Endothelial cell (in vitro differentiated cells): ENCODE data around the gene EXOSC7. TPM values are rescaled to one million over a fixed set of nuclear protein-coding genes. Genes with fewer than 3 reads are reported as not detected.

ENCODE experiments used
- DNase-seq: peaks from one replicate; pipeline ENCODE4 v3.0.0; 2021; ENCODE audit warnings: low spot score
- H3K27ac Mint-ChIP-seq: one replicate; pipeline ENCODE4 v1.8.0; 2021; ENCODE audit warnings: mixed read lengths, inconsistent platforms; ENCODE audit not compliant: unreplicated experiment
- H3K27me3 Mint-ChIP-seq: one replicate; pipeline ENCODE4 v1.8.0; 2021; ENCODE audit warnings: mild to moderate bottlenecking, moderate library complexity, mixed read lengths, inconsistent platforms; ENCODE audit not compliant: unreplicated experiment
- H3K36me3 Mint-ChIP-seq: one replicate; pipeline ENCODE4 v1.8.0; 2021; ENCODE audit warnings: mild to moderate bottlenecking, low read depth, mixed read lengths, inconsistent platforms; ENCODE audit not compliant: unreplicated experiment
- H3K4me1 Mint-ChIP-seq: one replicate; pipeline ENCODE4 v1.8.0; 2021; ENCODE audit warnings: mild to moderate bottlenecking, mixed read lengths, inconsistent platforms; ENCODE audit not compliant: unreplicated experiment
- H3K4me3 Mint-ChIP-seq: one replicate; pipeline ENCODE4 v1.8.0; 2021; ENCODE audit warnings: mild to moderate bottlenecking, mixed read lengths, inconsistent platforms; ENCODE audit not compliant: unreplicated experiment
- H3K9me3 Mint-ChIP-seq: one replicate; pipeline ENCODE4 v1.8.0; 2021; ENCODE audit warnings: mixed read lengths, inconsistent platforms; ENCODE audit not compliant: unreplicated experiment
- total RNA-seq: library from RNA; stranded (reverse); fragmentation: NEBNext Ultra II Directional; extraction: Animal tissue kit (Norgen Biotek cat#: 25700); gene quantifications from one replicate; pipeline ENCODE4 v1.2.1, GENCODE V29; 2021; ENCODE audit not compliant: unreplicated experiment
- TF ChIP-seq, protein P1 (sequence below): fragments of 200-600 bp; sonication (generic); IDR thresholded peaks from one replicate; pipeline ENCODE4 v1.5.0; 2021; ENCODE audit warnings: antibody characterized with exemption; ENCODE audit not compliant: unreplicated experiment

Gene EXOSC7
- total RNA-seq, 1 donor from 2014 or later = 33.2 TPM

- H3K4me3 Mint-ChIP-seq = no peak overlapping the region
- H3K36me3 Mint-ChIP-seq = peaks cover 31% of the 10 kb centered on the region
- H3K4me1 Mint-ChIP-seq = peaks cover 3% of the 10 kb centered on the region
- DNase-seq = no peak
- TF ChIP-seq, protein P1, sequence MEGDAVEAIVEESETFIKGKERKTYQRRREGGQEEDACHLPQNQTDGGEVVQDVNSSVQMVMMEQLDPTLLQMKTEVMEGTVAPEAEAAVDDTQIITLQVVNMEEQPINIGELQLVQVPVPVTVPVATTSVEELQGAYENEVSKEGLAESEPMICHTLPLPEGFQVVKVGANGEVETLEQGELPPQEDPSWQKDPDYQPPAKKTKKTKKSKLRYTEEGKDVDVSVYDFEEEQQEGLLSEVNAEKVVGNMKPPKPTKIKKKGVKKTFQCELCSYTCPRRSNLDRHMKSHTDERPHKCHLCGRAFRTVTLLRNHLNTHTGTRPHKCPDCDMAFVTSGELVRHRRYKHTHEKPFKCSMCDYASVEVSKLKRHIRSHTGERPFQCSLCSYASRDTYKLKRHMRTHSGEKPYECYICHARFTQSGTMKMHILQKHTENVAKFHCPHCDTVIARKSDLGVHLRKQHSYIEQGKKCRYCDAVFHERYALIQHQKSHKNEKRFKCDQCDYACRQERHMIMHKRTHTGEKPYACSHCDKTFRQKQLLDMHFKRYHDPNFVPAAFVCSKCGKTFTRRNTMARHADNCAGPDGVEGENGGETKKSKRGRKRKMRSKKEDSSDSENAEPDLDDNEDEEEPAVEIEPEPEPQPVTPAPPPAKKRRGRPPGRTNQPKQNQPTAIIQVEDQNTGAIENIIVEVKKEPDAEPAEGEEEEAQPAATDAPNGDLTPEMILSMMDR = no peak
- H3K27me3 Mint-ChIP-seq = no peaks in the 10 kb centered on the region
- no peak overlapping the region for H3K27ac Mint-ChIP-seq
- H3K9me3 Mint-ChIP-seq = no peaks in the 10 kb centered on the region
Measured at GRCh38 chr3:44989141-44989540, 13.1 kb downstream of the EXOSC7 start.

DNA sequence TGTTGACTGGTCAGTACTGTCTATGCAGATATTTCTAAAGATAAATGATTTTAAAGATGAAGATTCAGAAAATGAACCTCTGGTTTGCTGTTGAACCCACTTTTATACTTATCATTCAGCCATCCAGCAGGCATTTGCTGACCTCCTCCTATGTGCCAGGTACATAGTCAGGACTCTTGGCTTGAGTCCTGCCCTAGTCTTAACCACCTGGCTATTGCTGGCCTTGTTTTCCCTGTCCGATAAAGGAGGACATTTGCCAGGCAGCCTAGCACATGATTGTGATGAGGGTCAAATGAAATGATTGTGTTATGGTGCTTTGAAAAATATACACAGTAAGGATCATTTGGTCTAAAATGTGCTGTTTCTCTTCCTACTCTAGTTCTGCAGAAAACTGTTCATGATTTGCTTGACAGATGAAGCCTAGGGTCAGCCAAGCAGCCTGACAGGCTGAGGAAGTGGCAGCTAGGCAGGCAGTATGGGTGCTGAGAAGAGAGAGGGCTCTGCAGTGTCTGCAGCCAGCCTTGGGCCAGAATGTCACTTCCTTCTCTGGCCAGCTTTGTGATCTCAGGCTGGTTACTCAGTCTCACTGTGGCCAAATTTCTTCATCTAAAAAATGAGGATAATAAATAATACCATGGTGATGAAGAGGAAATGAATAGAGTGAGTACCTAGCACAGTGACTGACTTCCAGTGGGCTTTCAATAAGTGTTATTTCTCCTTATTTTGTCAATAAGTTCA, 13.8 kb downstream of the EXOSC7 start:
- Mint-ChIP-seq H3K27ac (no peak overlapping the region), H3K4me3 (no peak overlapping the region), H3K27me3 (peaks cover 2% of the 10 kb centered on the region), H3K4me1 (peaks cover 9% of the 10 kb centered on the region), H3K36me3 (peaks cover 37% of the 10 kb centered on the region), H3K9me3 (no peaks in the 10 kb centered on the region)
- TF ChIP-seq, protein P1 = no peak
- DNase-seq = no peak

- Mint-ChIP-seq H3K27ac (no peak overlapping the region), H3K27me3 (peaks cover 2% of the 10 kb centered on the region), H3K9me3 (no peaks in the 10 kb centered on the region), H3K4me1 (peaks cover 9% of the 10 kb centered on the region), H3K4me3 (no peak overlapping the region), H3K36me3 (peaks cover 28% of the 10 kb centered on the region)
- TF ChIP-seq, protein P1 = no peak
- no peak for DNase-seq
Measured at GRCh38 chr3:44991326-44991725, 15.3 kb downstream of the EXOSC7 start.

GRCh38 chr3:44992555-44993470, 16.8 kb downstream of the EXOSC7 start:
- no peak overlapping the region for H3K27ac Mint-ChIP-seq
- peaks cover 37% of the 10 kb centered on the region for H3K36me3 Mint-ChIP-seq
- peaks cover 9% of the 10 kb centered on the region for H3K4me1 Mint-ChIP-seq
- H3K27me3 Mint-ChIP-seq = peaks cover 2% of the 10 kb centered on the region
- no peak overlapping the region for H3K4me3 Mint-ChIP-seq
- DNase-seq = peak; percentile 43
- H3K9me3 Mint-ChIP-seq = no peaks in the 10 kb centered on the region
- TF ChIP-seq, protein P1 = peak; percentile 95
